Ishikawa (cell line): Measurements from ENCODE around the gene PSMB8.

Experiments
- CEBPB ChIP-seq: IDR thresholded peaks from 2 replicates; pipeline ENCODE4 v1.6.1; 2012
- NFIC ChIP-seq: IDR thresholded peaks from 2 replicates; pipeline ENCODE4 v1.6.1; 2012
- RAD21 ChIP-seq: IDR thresholded peaks from 2 replicates; pipeline ENCODE4 v1.6.1; 2012; ENCODE audit warnings: low read depth
- REST ChIP-seq: IDR thresholded peaks from 2 replicates; pipeline ENCODE4 v1.6.1; 2012; ENCODE audit warnings: low read depth, mild to moderate bottlenecking
- TCF12 ChIP-seq: IDR thresholded peaks from 2 replicates; pipeline ENCODE4 v1.6.1; 2012; ENCODE audit warnings: low read depth
- YY1 ChIP-seq: IDR thresholded peaks from 2 replicates; pipeline ENCODE4 v1.6.1; 2012; ENCODE audit warnings: low read depth
- TF ChIP-seq, protein P1 (sequence below): IDR thresholded peaks from 2 replicates; pipeline ENCODE4 v1.6.1; 2012

GRCh38 chr6:32883789-32884188 is 39.9 kb upstream of the PSMB8 start:
- TF ChIP-seq YY1 (no peak), REST (no peak), CEBPB (no peak), NFIC (no peak), RAD21 (no peak), TCF12 (no peak)
- TF ChIP-seq, protein P1, sequence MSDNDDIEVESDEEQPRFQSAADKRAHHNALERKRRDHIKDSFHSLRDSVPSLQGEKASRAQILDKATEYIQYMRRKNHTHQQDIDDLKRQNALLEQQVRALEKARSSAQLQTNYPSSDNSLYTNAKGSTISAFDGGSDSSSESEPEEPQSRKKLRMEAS: no peak
